Measurements from ENCODE around the gene ROGDI.

The ROGDI gene

DNA sequence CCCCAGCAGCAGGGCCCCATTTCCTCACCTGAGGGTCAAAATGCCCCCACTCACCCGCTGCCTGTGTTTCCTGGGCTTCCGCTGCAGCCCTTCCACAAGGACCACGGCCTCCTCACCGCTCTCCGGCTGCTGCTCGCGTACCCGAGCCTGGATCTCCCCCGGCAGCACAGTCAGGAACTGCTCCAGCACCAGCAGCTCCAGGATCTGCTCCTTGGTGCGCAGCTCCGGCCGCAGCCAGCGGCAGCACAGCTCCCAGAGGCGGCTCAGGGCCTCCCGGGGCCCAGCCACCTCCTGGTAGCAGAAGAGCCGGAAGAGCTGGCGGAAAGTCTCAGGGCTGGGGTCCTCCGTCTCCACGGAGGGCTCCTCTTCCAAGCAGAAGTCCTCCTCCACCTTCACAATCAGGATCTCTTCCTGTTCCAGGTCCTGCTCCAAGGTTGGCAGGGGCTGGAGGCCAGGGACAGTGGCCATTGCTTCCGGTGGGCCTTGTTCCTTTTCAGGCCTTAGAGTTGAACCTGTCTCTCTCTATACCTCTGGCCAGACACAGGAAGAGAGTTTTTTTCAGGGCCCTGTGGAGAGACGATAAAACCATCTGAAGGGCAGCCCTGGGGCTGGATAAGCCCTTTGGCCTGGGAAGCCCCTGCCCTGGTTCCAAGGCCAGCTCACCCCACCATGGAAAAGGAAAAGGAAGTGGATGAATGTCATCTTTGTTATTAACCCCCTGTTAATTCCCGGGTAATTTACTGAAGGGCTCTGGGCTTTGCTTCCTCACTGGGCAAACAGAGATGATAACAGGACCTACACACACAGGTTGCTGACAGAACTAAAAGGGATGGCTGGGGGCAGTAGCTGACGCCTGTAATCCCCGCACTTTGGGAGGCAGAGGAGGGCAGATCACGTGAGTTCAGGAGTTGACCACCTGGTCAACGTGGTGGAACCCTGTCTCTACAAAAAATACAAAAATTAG, 36.6 kb downstream of the ROGDI start:
- DNase-seq: no peak

DNA sequence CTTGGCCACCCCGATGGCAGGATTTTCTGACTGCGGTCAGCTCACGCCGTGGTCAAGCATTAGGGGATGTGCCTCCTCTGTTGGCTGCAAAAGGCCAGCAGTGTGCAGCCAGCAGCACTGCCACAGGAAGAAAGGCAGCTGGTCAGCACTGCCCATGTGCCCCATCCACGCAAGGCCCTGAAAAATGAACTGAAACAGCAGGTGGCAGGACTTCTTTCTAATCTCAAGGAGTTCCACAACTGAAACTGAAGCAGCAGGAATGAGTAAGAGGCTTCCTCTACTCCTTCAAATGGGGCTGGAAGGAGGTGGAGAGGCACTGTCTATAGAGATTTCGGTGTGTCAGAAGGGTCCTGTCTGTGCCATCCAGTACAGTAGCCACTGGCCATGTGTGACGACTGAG, 38.6 kb downstream of the ROGDI start:
- no peak for DNase-seq

DNA sequence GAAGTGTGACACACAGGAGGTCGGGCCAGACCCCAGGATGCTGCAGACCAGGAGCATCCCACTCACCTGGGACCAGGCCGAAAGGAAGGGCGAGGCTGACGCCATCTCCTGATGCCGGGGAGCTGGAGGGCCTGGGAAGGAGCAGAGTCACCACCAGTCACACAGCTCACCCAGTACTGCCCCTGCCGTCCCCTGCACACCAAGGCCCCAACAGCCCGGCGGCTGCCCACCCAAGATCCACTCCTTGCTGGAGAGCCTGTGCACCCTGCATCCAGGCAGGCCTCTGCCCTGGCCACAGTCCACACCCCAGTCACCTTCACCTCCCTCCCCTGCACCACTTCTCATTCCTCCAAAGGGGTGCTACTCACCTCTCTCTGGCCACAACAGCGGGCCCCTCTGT, 40.2 kb downstream of the ROGDI start:
- no peak for DNase-seq

DNA sequence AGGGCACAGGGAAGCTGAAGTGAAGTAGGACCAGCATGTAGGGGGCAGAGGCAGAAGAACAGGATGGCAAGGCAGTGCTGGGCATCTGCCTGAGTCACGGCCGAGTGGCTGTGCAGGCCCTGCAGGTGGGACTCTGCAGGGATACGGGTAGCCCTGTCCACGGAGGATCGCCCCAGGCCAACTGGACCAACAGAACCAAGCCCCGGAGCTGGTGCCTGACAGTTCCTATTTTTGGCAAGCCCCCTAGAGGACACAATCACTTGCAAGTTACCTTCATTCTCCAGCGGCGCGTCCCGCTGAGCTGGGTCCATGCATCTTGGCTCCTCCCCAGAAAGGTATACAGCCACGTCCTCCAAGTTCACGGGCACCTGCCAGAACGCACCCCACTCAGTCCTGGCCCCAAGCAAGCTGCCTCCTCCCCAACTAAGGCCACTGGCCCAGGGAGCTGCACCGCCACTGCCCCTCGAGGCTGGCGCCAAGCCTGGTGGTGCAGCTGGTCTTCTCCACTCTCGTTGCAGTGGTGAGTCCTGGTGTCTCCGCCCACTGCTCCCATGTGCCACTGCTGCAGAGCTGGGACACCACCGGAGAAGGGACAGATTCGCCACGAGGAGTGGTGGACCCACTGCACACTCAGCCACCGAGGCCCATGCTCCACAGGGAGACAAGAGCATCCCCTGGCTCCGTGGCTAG, 42.1 kb downstream of the ROGDI start:
- no peak for DNase-seq

DNA sequence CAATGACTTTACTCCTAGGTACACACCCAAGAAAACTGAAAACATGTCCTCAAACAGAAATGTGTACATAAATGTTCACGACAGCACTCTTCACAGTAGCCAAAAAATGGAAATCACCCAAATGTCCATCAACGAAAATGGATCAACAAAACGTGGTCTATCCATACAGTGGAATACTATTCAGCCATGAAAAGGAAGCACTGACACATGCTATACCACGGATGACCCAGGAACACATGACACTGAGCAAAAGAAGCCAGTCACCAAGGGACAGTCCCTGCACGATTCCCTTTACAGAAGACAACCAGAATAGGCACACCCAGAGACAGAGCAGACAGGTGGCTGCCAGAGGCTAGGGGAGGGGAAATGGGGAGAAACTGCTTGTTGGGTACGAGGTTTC, 46.7 kb downstream of the ROGDI start:
- no peak for DNase-seq

DNA sequence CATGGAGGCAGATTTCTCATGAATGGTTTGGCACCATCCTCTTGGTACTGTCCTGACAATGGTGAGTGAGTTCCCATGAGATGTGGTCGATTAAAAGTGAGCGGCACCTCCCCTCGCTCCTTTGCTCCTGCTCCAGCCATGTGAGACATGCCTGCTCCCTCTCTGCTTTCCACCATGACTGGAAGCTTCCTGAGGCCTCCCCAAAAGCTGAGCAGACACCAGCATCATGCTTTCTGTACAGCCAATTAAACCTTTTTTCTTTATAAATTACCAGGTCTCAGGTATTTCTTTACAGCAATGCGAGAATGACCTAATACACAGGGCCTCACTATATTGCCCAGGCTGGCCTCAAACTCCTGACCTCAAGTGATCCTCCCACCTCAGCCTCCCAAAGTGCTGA, 47.6 kb downstream of the ROGDI start:
- DNase-seq: no peak

DNA sequence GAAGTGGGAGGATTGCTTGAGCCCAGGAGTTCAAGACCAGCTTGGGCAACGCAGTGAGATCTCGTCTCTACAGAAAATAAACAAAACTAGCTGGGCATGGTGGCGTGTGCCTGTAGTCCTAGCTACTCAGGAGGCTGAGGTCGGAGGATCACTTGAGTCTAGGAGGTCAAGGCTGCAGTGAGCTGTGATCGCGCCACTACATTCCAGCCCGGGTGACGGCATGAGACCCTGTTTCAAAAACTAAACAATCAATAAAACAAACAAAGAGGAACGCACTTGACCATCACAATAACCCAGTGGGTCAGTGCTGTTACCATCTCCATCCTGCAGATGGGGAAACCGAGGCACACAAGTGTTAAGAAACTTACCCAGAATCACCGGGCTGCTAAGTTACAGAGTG, 49.2 kb downstream of the ROGDI start:
- DNase-seq: no peak

DNA sequence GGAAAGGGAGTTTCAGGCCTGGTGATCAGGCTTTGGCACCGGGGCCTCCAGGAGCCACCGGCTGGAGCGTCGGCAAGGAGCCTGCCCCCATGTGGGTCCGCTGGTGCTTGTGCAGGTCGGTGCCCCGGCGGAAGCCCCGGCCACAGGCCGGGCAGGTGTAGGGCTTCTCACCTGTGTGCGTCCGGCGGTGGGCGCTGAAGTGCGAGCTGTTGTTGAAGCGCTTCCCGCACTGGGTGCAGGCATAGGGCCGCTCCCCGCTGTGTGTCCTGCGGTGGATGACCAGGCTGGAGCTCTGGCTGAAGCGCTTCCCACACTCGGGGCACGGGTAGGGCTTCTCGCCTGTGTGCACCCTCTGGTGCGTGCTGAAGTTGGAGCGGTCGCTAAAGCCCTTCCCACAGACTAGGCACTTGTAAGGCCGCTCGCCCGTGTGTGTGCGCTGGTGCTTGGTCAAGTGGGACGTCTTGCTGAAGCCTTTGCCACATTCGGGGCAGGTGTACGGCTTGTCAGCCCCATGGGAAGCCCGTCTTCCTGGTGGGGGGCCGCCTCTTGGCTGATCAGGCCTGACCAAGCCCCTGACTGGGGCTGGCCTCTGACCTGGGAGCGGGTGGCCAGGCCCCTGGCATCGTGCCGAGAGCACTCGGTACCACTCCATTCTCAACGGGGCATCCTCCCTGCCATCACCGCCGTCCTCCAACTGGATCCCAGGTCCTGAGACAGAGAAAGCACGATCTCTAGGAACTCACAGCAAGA, 49.9 kb downstream of the ROGDI start:
- no peak for DNase-seq

DNA sequence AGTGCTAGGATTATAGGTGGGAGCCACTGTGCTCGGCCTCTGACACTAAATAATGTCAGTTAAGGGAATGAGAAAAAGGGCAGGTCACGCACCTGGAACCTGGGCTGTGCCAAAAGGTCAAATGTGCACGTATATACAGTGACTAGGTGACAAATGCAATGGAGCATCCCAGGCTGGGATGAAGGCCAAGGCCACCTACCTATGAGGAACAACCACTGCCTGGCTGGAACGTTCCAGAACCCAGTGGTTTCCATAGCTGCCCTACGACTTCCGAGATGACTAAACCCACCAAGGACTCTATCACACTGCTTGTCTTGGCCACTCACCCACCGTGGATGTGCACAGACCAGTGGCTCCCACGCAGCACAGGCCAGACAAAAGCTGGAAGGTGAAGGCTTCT, 51.5 kb downstream of the ROGDI start:
- no peak for DNase-seq

DNA sequence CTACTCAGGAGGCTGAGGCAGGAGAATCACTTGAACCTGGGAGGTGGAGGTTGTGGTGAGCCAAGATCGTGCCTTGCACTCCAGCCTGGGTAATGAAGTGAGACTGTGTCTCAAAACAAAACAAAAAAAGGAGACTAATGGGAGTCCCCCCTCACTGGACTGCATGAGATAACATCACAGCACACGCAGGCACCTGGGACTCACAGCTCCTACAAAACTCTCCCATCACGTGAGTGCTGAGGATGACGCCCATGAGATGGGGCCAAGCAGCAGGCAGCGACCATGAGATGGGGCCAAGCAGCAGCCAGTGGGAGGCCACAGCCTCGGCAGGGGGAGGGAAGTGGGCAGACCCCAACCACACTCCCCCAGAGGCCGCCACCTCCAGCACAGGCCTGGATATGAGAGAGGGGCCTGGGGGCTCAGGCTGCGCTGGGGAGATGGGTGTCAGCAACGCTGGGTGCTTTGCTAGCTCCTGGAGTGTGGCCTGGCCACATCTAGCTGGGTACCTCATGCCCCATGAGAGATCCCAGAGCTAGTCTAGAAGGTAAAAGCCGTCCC, 52.7 kb downstream of the ROGDI start:
- DNase-seq: no peak

DNA sequence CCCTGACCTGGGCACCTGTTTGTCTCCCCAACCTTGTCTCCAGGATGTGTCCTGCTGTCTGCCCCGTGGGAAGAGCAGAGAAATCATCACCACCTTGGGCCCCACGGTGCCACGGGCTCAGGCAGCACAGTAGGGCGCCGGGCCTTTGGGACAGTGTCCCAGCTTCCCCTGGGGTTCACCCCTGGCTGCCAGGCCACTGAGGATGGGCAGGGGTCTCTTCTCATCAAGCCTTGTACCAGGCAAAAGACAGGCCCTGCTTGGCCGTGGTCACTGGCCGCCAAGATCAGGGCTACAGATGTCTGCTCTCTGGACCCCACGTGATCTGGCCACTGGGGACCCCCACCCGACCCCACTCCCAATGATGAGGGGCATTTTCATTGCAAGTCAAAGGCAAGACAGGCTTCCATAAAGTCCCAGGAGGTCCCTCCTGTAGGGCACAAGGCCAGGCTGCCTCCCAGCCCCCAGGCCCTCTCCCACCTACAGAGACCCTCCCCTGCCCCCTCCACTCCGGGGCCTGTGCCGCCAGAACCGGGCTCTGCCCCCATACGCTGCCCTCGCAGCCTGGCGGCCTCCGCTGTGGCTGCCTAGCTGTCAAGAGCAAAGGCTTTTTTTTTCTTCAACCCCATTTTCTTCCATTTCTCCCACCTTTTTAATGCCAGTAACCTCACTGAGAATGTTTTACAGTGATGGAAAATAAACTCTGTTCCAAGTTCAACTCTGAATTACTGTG, 53.6 kb downstream of the ROGDI start:
- DNase-seq: no peak

DNA sequence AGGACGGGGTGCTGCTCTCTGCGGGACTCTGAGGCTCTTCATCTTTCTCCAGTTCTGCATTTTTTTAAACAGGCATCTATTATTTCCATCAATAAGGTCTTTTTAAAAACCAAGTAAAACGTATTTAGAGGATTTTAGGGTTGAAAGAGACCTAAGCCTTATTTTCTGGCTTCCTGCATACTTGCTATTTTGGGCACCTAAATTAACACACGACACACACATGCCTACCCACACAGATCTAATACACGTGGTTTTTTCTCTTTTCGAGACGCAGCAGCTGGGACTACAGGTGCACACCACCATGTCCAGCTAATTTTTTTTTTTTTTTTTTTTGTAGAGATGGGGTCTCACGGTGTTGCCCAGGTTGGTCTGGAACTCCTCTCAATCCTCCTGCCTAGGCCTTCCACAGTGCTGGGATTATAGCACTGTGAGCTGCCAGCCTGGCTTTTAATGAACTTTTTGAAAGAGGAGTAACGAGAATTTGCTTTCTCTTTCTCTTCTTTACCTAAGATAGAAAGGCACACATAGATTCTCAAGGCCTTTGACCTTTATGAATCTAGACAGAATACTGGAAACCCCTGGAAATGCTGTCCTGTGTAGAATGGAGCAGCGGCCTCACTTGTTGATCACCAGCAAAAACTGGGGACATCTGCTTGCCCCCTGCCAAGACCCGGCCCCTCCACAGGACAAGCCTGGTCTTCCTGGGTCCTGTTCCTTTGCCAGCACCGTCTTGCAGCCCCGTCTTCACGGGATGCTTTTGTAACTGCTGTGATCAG, 54.3 kb downstream of the ROGDI start:
- no peak for DNase-seq

DNA sequence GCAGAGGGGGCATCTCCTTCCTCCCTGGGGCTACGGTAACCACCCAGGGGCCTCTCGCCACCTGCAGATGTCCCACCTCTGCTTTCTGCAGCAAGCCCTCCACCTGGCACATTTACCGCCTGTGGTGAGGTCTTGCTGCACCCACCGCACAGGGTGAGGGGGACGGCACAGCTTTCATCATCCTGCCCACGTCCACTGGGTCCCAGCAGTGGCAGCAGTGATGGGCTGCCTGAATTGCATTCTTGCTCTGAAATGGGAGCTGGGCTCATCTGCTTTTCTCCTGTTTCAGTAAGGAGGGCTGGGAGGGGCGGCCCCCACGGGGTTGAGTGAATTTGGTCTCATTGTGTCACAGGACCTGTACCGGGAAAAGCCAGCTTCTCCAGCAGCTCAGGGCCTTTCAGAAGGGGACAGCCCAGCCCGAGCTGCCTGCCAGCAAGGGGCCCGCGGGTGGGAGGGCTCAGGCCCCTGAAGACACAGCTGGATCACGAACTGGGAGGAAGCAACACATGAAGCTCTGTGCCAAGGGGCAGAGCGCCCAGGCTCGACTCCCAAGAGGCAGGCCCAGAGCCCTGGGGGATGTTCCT, 55.4 kb downstream of the ROGDI start:
- no peak for DNase-seq

Measured in fibroblast of upper back skin (primary cell).